AG04450 (cell line): ENCODE measurements around the gene MSH3. TPM values are rescaled to one million over a fixed set of nuclear protein-coding genes. Genes with fewer than 3 reads are reported as not detected.

Experiments
- CTCF ChIA-PET: fragments of 300-600, 350-600 bp; formaldehyde crosslinking; extraction: SDS; loops from one replicate; lab custom pipeline; 2022; ENCODE audit warnings: antibody characterized with exemption, inconsistent platforms; lab: Charles Lee
- POLR2A ChIA-PET: fragments of 350-600 bp; formaldehyde crosslinking; extraction: SDS; loops from one replicate; lab custom pipeline; 2021; ENCODE audit warnings: antibody characterized with exemption, inconsistent platforms; lab: Yijun Ruan, JAX
- DNase-seq: peaks from one replicate; pipeline ENCODE4 v3.0.0-alpha.2; 2011; ENCODE audit warnings: low read depth, low spot score
- H3K27ac ChIP-seq: one replicate; pipeline ENCODE4 v1.5.1; 2012; ENCODE audit warnings: low read depth, low read length, control low read depth
- H3K27me3 ChIP-seq: one replicate; pipeline ENCODE4 v1.6.0; 2012; ENCODE audit warnings: low read length; ENCODE audit not compliant: control insufficient read depth, insufficient read depth
- H3K4me3 ChIP-seq: 2 replicates; pipeline ENCODE4 v1.5.1; 2011; ENCODE audit warnings: mild to moderate bottlenecking, low read depth, low read length, control low read depth
- H3K9me3 ChIP-seq: 2 replicates; pipeline ENCODE4 v1.5.1; 2012; ENCODE audit warnings: low read length; ENCODE audit not compliant: control insufficient read depth, insufficient read depth
- CTCF ChIP-seq: IDR thresholded peaks from 2 replicates; pipeline ENCODE4 v1.5.1; 2011; ENCODE audit warnings: low read depth, low read length, control low read depth, inconsistent platforms
- polyA plus RNA-seq: library from polyadenylated mRNA; depleted of rRNA; stranded (reverse); fragments of >200 nt; gene quantifications from 2 replicates; pipeline ENCODE4 v1.2.3, GENCODE V29; 2011

MSH3 gene
- polyA plus RNA-seq, 1 experiment, result 10.8 TPM

- no peak for DNase-seq
- H3K27ac ChIP-seq, result no peak overlapping the region
- CTCF ChIA-PET, result interaction anchor here (1.1 kb wide), 1 partner anchor 11 kb away, joined by 5 read pairs; no protein-coding TSS in a partner anchor
- TF ChIP-seq CTCF, result no peak
- POLR2A ChIA-PET, result no interaction called here
- H3K27me3 ChIP-seq, result no peaks in the 10 kb centered on the region
- H3K4me3 ChIP-seq, result no peak overlapping the region
- H3K9me3 ChIP-seq, result no peaks in the 10 kb centered on the region
Observed at GRCh38 chr5:80753712-80754111, 99.3 kb downstream of the MSH3 start.

- Histone ChIP-seq H3K27ac (no peak overlapping the region), H3K9me3 (no peaks in the 10 kb centered on the region), H3K4me3 (no peak overlapping the region), H3K27me3 (no peaks in the 10 kb centered on the region)
- no peak for DNase-seq
- TF ChIP-seq CTCF, result no peak
- POLR2A ChIA-PET, result no interaction called here
- CTCF ChIA-PET, result no interaction called here
Observed at GRCh38 chr5:80754900-80755299, 100.4 kb downstream of the MSH3 start.

- no peak overlapping the region for H3K27ac ChIP-seq
- POLR2A ChIA-PET, result no interaction called here
- DNase-seq, result no peak
- CTCF ChIA-PET, result no interaction called here
- no peaks in the 10 kb centered on the region for H3K9me3 ChIP-seq
- no peak overlapping the region for H3K4me3 ChIP-seq
- TF ChIP-seq CTCF, result no peak
- H3K27me3 ChIP-seq, result no peaks in the 10 kb centered on the region
Observed at GRCh38 chr5:80755626-80756025, 101.2 kb downstream of the MSH3 start.

- Histone ChIP-seq H3K9me3 (no peaks in the 10 kb centered on the region), H3K27me3 (no peaks in the 10 kb centered on the region), H3K4me3 (no peak overlapping the region), H3K27ac (no peak overlapping the region)
- no peak for TF ChIP-seq CTCF
- DNase-seq, result no peak
- CTCF ChIA-PET, result no interaction called here
- POLR2A ChIA-PET, result no interaction called here
Observed at GRCh38 chr5:80756292-80756691, 101.8 kb downstream of the MSH3 start.

- Histone ChIP-seq H3K27me3 (no peaks in the 10 kb centered on the region), H3K9me3 (no peaks in the 10 kb centered on the region), H3K27ac (no peak overlapping the region), H3K4me3 (no peak overlapping the region)
- ChIA-PET CTCF (interaction anchor here (0.6 kb wide), 1 partner anchor 9 kb away, joined by 3 read pairs; no protein-coding TSS in a partner anchor), POLR2A (no interaction called here)
- no peak for DNase-seq
- TF ChIP-seq CTCF, result no peak
Observed at GRCh38 chr5:80757290-80757689, 102.8 kb downstream of the MSH3 start.
